Bronchial epithelial cell (primary cell): Measurements from ENCODE around the gene CFAP221. TPM values are rescaled to one million over a fixed set of nuclear protein-coding genes. Genes with fewer than 3 reads are reported as not detected.

Experiments
- DNase-seq: peaks from one replicate; pipeline ENCODE4 v3.0.0-alpha.2; 2010; ENCODE audit warnings: low read depth
- FAIRE-seq: peaks from 2 replicates; lab custom pipeline; 2011; peaks lifted over from hg19 to GRCh38; lab: Jason Lieb, UNC
- H3K27me3 ChIP-seq: 2 replicates; pipeline ENCODE4 v1.5.1; 2011; ENCODE audit warnings: low read length; ENCODE audit not compliant: control insufficient read depth, insufficient read depth
- H3K36me3 ChIP-seq: 2 replicates; pipeline ENCODE4 v1.5.1; 2011; ENCODE audit warnings: low read length; ENCODE audit not compliant: control insufficient read depth, insufficient read depth
- H3K4me3 ChIP-seq: 2 replicates; pipeline ENCODE4 v1.5.1; 2011; ENCODE audit warnings: mild to moderate bottlenecking, low read depth, low read length, control low read depth
- total RNA-seq: library from RNA; depleted of rRNA; stranded (reverse); fragments of >200 nt; gene quantifications from 2 replicates; pipeline ENCODE4 v1.2.1, GENCODE V29; 2014
- TF ChIP-seq, protein P1 (sequence below): IDR thresholded peaks from 2 replicates; pipeline ENCODE4 v1.5.1; 2011; ENCODE audit warnings: mild to moderate bottlenecking, moderate library complexity, low read length, control low read depth, inconsistent platforms; ENCODE audit not compliant: insufficient read depth, severe bottlenecking

CFAP221 gene
- total RNA-seq, 1 donor from 2014 or later, result 0.26 TPM

DNA sequence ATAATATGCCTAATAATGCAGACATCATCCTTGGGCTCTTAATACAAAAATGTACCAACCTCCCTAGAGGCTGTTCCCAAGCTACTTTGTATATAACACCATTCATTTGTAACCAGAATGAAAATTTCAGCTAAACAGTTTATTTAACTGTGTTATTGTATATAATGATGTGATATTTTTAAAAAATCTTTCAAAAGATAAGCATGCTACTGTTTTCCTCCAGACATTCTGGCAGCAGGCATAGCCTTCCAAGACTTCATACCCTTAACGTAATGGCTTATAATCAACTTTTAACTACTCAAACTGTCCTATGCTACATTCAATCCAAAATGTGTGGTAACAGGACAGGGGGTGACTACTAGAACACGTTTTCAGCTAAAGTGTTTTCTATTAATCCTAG, 21.2 kb downstream of the CFAP221 start:
- Histone ChIP-seq H3K36me3 (no peaks in the 10 kb centered on the region), H3K4me3 (no peak overlapping the region), H3K27me3 (no peaks in the 10 kb centered on the region)
- TF ChIP-seq, protein P1, sequence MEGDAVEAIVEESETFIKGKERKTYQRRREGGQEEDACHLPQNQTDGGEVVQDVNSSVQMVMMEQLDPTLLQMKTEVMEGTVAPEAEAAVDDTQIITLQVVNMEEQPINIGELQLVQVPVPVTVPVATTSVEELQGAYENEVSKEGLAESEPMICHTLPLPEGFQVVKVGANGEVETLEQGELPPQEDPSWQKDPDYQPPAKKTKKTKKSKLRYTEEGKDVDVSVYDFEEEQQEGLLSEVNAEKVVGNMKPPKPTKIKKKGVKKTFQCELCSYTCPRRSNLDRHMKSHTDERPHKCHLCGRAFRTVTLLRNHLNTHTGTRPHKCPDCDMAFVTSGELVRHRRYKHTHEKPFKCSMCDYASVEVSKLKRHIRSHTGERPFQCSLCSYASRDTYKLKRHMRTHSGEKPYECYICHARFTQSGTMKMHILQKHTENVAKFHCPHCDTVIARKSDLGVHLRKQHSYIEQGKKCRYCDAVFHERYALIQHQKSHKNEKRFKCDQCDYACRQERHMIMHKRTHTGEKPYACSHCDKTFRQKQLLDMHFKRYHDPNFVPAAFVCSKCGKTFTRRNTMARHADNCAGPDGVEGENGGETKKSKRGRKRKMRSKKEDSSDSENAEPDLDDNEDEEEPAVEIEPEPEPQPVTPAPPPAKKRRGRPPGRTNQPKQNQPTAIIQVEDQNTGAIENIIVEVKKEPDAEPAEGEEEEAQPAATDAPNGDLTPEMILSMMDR, result no peak
- DNase-seq (no peak), FAIRE-seq (no peak)

GRCh38 chr2:119567292-119567691, 23.0 kb downstream of the CFAP221 start:
- DNase-seq, result no peak
- FAIRE-seq, result no peak
- no peaks in the 10 kb centered on the region for H3K36me3 ChIP-seq
- no peaks in the 10 kb centered on the region for H3K27me3 ChIP-seq
- TF ChIP-seq, protein P1, result no peak
- no peak overlapping the region for H3K4me3 ChIP-seq

DNA sequence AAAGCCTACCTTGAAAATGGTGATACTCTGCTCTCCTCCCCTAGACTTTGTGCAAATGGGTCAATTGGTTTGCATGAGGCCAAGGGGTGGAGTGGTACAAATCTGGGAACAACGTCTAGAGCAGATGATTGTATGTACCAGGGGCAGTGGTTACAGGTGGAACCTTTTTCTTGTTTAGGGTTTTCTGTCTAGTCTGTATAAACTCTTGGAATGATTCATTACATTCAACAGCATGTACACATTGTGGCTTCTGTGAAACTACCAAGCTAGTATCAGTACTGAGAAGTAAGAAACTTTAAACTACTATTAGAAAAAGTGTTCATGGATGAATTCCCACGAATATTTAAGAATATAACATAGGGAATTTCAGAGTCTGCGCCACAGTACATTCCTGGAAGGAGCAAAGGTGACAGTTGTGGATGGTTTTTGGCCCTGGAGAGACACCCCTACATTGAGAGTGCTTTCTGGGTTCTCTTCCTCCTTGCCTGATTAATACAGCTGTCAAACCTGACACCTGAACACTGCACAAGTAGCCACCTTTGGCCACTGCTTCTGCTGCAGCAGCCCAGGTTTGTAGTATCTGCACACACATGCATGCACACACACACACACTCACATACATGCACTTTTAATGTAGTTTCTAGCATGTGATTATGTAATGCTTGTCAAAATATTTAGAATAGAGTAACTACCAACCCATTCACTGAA, 30.0 kb downstream of the CFAP221 start:
- FAIRE-seq (no peak), DNase-seq (no peak)
- H3K27me3 ChIP-seq, result no peaks in the 10 kb centered on the region
- no peaks in the 10 kb centered on the region for H3K36me3 ChIP-seq
- no peak overlapping the region for H3K4me3 ChIP-seq
- TF ChIP-seq, protein P1, result no peak

DNA sequence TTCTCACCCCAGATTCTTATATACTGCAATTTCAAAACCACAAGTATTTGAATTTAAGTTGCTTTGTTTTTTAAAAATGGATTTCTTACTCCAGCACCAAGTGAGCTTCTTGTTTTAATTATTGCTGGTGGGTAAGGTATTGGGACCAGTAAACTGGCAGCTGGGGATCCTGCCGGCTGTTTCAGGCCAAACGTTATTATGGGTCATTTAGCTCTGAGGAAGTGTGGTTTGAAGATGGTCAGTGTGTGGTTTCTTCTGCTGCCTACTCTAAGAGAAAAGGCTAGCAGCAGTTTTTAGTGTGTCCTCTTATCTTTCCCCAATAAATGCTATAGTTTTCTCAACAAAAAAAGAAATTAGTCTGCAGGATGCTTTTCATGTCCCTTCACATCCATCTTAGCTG, 30.6 kb downstream of the CFAP221 start:
- TF ChIP-seq, protein P1, result no peak
- H3K27me3 ChIP-seq, result no peaks in the 10 kb centered on the region
- H3K4me3 ChIP-seq, result no peak overlapping the region
- no peaks in the 10 kb centered on the region for H3K36me3 ChIP-seq
- FAIRE-seq (no peak), DNase-seq (no peak)

DNA sequence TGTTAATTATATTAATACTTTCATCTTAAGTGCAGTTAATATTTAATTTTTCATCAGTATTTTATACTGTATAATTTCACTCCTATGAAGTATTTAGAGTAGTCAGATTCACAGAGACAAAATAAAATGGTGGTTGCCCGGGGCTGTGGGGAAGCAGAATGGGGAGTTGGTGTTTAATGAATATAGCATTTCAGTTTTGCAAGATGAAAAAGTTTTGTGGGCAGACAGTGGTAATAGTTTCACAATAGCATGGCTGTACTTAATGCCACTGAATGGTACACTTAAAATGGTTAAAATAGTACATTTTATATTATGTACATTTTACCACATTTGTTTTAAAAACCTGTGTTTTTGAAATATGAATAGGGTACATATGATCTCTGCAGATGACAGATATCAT, 31.2 kb downstream of the CFAP221 start:
- TF ChIP-seq, protein P1, result no peak
- DNase-seq (no peak), FAIRE-seq (no peak)
- no peaks in the 10 kb centered on the region for H3K36me3 ChIP-seq
- no peaks in the 10 kb centered on the region for H3K27me3 ChIP-seq
- H3K4me3 ChIP-seq, result no peak overlapping the region
